GM12872 (cell line): Measurements from ENCODE around the gene GMNN.

Experiments
- CTCF ChIP-seq: IDR thresholded peaks from 3 replicates; pipeline ENCODE4 v1.5.1; 2011; ENCODE audit warnings: low read depth, mild to moderate bottlenecking, low read length, moderate library complexity; ENCODE audit not compliant: insufficient read depth

GMNN gene

DNA sequence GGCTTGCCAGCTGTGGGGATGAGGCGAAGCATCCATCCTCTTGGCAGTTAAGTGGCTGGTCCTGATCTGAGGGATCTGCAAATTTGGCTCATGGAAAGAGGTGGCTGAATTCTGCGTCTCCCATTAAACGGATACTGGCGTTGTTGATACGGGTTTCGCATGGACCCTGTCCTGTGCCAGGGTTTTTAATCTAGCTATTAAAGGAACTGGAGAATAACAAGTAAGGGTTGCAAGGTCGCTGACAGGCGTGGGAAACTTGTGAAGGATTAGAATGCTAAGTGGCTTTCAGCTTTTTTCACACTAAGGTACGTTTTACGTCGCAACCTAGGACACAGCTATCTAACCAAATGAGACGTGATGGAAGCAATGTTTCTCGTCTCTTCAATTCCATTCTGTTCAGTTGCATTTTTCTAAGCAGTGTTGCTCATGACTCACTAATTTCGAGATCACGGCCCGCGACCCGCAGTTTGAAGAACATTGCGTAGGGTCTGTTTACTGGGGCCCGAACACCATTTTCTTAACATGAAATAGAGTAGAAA lies 852 bp downstream of the GMNN start:
- TF ChIP-seq CTCF: no peak

GRCh38 chr6:24777227-24777626 lies 2.5 kb downstream of the GMNN start:
- TF ChIP-seq CTCF: no peak

DNA sequence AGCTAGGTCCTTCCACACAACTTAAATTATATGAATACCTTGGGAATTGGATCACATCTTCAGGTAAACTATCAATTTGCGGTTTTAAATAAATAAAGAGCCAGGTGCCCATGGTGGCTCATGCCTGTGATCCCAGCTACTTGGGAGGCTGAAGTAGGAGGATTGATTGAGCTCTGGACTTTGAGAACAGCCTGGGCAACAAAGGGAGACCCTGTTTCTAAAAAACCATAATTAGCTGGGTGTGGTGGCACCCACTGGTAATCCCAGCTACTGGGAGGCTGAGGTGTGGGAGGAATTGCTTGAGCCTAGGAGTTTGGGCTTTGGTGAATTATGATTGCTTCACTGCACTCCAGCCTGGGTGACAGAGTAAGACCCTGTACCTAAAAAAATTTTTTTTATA lies 3.4 kb downstream of the GMNN start:
- TF ChIP-seq CTCF: no peak

DNA sequence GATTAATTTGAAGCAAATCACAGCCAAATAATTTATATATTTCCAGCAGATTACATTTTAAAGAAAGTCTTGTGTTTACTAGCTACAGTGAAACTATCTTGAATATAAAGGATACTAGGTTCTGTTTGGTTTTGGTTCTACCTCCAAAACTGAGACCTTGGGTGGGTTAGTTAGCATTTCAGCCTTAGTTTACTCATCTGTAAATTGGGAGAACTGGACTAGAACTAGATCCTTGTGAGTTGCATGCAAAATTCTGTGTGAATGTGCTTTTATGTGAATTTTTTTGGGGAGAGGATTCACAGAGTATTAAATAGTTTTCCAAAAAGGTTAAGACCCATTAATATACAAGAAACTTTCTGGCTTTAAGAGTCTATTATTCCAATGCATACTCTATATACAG lies 4.1 kb downstream of the GMNN start:
- no peak for TF ChIP-seq CTCF

DNA sequence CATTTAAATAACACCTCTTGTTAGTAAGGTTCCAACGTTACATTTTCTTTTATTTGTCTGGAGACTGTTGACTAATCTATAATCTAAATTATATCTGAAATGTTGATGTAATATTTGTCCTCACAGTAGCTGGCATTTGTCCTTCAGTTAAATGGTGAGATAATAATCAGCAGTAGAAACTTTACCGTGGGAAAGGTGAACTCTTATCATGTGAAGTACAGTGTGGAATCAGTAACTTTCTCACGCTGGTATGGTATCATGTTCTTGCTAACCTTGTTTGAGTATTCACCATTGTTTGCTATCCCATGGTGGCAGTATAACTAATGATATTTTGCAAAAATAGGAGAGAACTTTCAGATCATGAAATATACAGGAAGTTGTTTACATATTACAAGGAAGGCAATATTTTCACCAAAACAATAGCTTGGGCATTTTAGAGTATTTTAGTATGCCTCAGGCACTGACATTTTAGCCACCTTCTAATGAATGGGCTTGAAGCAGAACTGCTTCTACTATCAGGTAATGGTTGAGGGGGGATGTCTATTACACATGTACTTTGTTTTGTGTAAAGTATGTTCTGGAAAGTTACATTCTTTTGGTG lies 4.8 kb downstream of the GMNN start:
- TF ChIP-seq CTCF: no peak

- no peak for TF ChIP-seq CTCF
Measured at GRCh38 chr6:24780206-24780605, 5.5 kb downstream of the GMNN start.

- TF ChIP-seq CTCF: no peak
Measured at GRCh38 chr6:24788031-24788665, 13.4 kb downstream of the GMNN start.
